ENCODE measurements around the gene TULP1. TPM values are rescaled to one million over a fixed set of nuclear protein-coding genes. Genes with fewer than 3 reads are reported as not detected.

Gene TULP1
- total and polyA plus RNA-seq, 2 of the 8 experiments (the other 6 are each of a cell fraction or from before 2014, with no cell fraction given): 3.2 to 6.8 TPM

GRCh38 chr6:35554811-35555210 is 42.1 kb upstream of the TULP1 start:
- POLR2A ChIA-PET (ENCODE audit: partially characterized antibody): no interaction called here
- no peak for FAIRE-seq
- TF ChIP-seq CEBPB (IDR thresholded peaks at IDR 0.05; ENCODE audit: low read depth, low read length) (no peak), BACH1 (IDR thresholded peaks at IDR 0.05; ENCODE audit: low read length) (no peak), CHD1 (IDR thresholded peaks at IDR 0.05; ENCODE audit: low read depth, low read length) (no peak), TAF7 (optimal IDR thresholded peaks at IDR 0.05; ENCODE audit: borderline replicate concordance, low read depth, low read length) (no peak), CBX5 (IDR thresholded peaks at IDR 0.05; ENCODE audit: low read depth, low read length) (no peak), CHD2 (IDR thresholded peaks at IDR 0.05; ENCODE audit: low read length) (no peak), POLR2A (IDR thresholded peaks at IDR 0.05; ENCODE audit: control extremely low read depth in 1 of 2, low read depth in 2 of 2, low read length in 2 of 2) (no peak), RFX5 (IDR thresholded peaks at IDR 0.05; ENCODE audit: borderline replicate concordance, low read depth, low read length) (no peak), SP1 (IDR thresholded peaks at IDR 0.05; ENCODE audit: low read depth, low read length) (no peak), EZH2 (IDR thresholded peaks at IDR 0.05; ENCODE audit: low read depth, low read length, severe bottlenecking) (no peak), MAFK (IDR thresholded peaks at IDR 0.05; ENCODE audit: low read depth, low read length) (no peak), TBP (IDR thresholded peaks at IDR 0.05; ENCODE audit: low read depth, low read length) (no peak), TAF1 (IDR thresholded peaks at IDR 0.05; ENCODE audit: low read depth, low read length) (no peak), BRCA1 (IDR thresholded peaks at IDR 0.05; ENCODE audit: low read depth, low read length) (no peak), ATF2 (IDR thresholded peaks at IDR 0.05; ENCODE audit: low read length) (no peak)

More at GRCh38 chr6:35554811-35555210, 42.1 kb upstream of the TULP1 start:
- DNase-seq (ENCODE audit: low read depth in 1 of 2, low spot score in 2 of 2): no peak
- H2AFZ ChIP-seq (ENCODE audit: low read length): no peak overlapping the region
- H3K27me3 ChIP-seq (replicated peaks in 1 of 4; ENCODE audit: control insufficient read depth in 3 of 4, extremely low read depth in 1 of 4, insufficient read depth in 3 of 4, low read length in 3 of 4): no peaks in the 10 kb centered on the region
- no peak overlapping the region for H3K18ac ChIP-seq (ENCODE audit: extremely low read depth, low read length)
- no peaks in the 10 kb centered on the region for H3K36me3 ChIP-seq (ENCODE audit: control insufficient read depth in 2 of 4, insufficient read depth in 4 of 4, low read length in 3 of 4)
- H3K23me2 ChIP-seq (ENCODE audit: low read depth, low read length): no peaks in the 10 kb centered on the region
- no peak overlapping the region for H3K14ac ChIP-seq (ENCODE audit: insufficient read length)
- no peak overlapping the region for H3K4me3 ChIP-seq (ENCODE audit: extremely low read depth in 1 of 4, insufficient read depth in 2 of 4, low read depth in 3 of 4, low read length in 4 of 4)
- H3K56ac ChIP-seq (replicated peaks; ENCODE audit: insufficient read length, low read depth, low read length): no peak overlapping the region
- H3K4me2 ChIP-seq (ENCODE audit: insufficient read depth in 1 of 2, low read depth in 2 of 2, low read length in 2 of 2): no peak overlapping the region
- H4K91ac ChIP-seq (replicated peaks; ENCODE audit: insufficient read length, low read length): no peak overlapping the region
- WGBS, 2 experiments (ENCODE audit: extremely low coverage in 1 of 2, insufficient coverage in 1 of 2, insufficient read length in 1 of 2, insufficient replicate concordance in 2 of 2, low coverage in 1 of 2, low lambda C conversion rate in 2 of 2, missing lambda C conversion rate in 1 of 2): 88% methylated on average over 4 of the region's 4 CpGs; no CpG with 5 or more reads in 1 of the 2 experiments
- H3K79me2 ChIP-seq (ENCODE audit: control insufficient read depth in 1 of 2, insufficient read depth in 2 of 2, low read length in 2 of 2): no peaks in the 10 kb centered on the region
- H2AK5ac ChIP-seq (ENCODE audit: low read depth, low read length): no peak overlapping the region
- no peak overlapping the region for H2BK5ac ChIP-seq (ENCODE audit: low read depth, low read length)
- H3K4ac ChIP-seq (replicated peaks; ENCODE audit: insufficient read length, low read depth, low read length): no peak overlapping the region
- H2BK12ac ChIP-seq (ENCODE audit: low read depth, low read length): no peak overlapping the region
- H4K20me1 ChIP-seq (replicated peaks in 1 of 2; ENCODE audit: control insufficient read depth in 1 of 2, insufficient read depth in 2 of 2, low read length in 2 of 2): no peaks in the 10 kb centered on the region
- no peak overlapping the region for H2BK20ac ChIP-seq (ENCODE audit: low read length)
- H3K4me1 ChIP-seq (replicated peaks in 1 of 4; ENCODE audit: control insufficient read depth in 3 of 4, insufficient read depth in 4 of 4, low read length in 3 of 4): no peaks in the 10 kb centered on the region
- H3K23ac ChIP-seq (ENCODE audit: insufficient read length): no peak overlapping the region
- H3K27ac ChIP-seq (ENCODE audit: low read depth, low read length): no peak overlapping the region
- H2BK15ac ChIP-seq (ENCODE audit: low read length): no peak overlapping the region
- H4K5ac ChIP-seq (ENCODE audit: insufficient read length, low read depth, low read length): no peak overlapping the region
- no peak overlapping the region for H4K8ac ChIP-seq (ENCODE audit: extremely low read depth, insufficient read depth, low read length)
- H2BK120ac ChIP-seq (replicated peaks; ENCODE audit: low read depth, low read length): no peak overlapping the region
- no peak overlapping the region for H3K9ac ChIP-seq (replicated peaks in 1 of 4; ENCODE audit: extremely low read depth in 1 of 4, low read depth in 3 of 4, low read length in 3 of 4)
- H3K9me3 ChIP-seq (ENCODE audit: insufficient read depth in 2 of 2, low read depth in 1 of 2, low read length in 1 of 2): no peaks in the 10 kb centered on the region
- H3K79me1 ChIP-seq (ENCODE audit: low read depth, low read length): no peaks in the 10 kb centered on the region
- CTCF ChIA-PET (ENCODE audit: partially characterized antibody): interaction anchor here (0.8 to 24.0 kb wide), 3 partner anchors 9 to 26 kb away, joined by 3 to 521 read pairs (median 37); no protein-coding TSS in a partner anchor
